DND-41 (cell line): Measurements from ENCODE around the gene CLDN7.

Experiments
- ATAC-seq: fragments of 200-7000 bp; cut with Tn5 transposase; 3 replicates; pipeline ENCODE4 v1.9.1; 2021; ENCODE audit warnings: low read depth; ENCODE audit not compliant: insufficient read depth
- DNase-seq: peaks from one replicate; pipeline ENCODE4 v3.0.0-alpha.2; 2020
- H2AFZ ChIP-seq: 2 replicates; pipeline ENCODE4 v1.6.0; 2012; ENCODE audit warnings: low read depth, low read length
- H3K27ac ChIP-seq: 2 replicates; pipeline ENCODE4 v1.5.1; 2012; ENCODE audit warnings: low read length, inconsistent platforms
- H3K27me3 ChIP-seq: fragments of 200-600 bp; sonication (generic); 2 replicates; pipeline ENCODE4 v1.6.0; 2012; ENCODE audit warnings: low read length, mild to moderate bottlenecking, inconsistent platforms; ENCODE audit not compliant: insufficient read depth, poor library complexity
- H3K36me3 ChIP-seq: 2 replicates; pipeline ENCODE4 v1.5.1; 2012; ENCODE audit warnings: low read length, inconsistent platforms; ENCODE audit not compliant: insufficient read depth
- H3K4me1 ChIP-seq: 2 replicates; pipeline ENCODE4 v1.5.1; 2012; ENCODE audit warnings: mild to moderate bottlenecking, low read length; ENCODE audit not compliant: insufficient read depth
- H3K4me2 ChIP-seq: 2 replicates; pipeline ENCODE4 v1.6.0; 2012; ENCODE audit warnings: mild to moderate bottlenecking, moderate library complexity, low read length, inconsistent platforms; ENCODE audit not compliant: insufficient read depth
- H3K4me3 ChIP-seq, 2 experiments: fragments of 200-600 bp in 1 of 2; shearing (Covaris generic) in 1 of 2; 2 replicates each; pipeline ENCODE4 v1.5.1; 2012 to 2016; ENCODE audit warnings: inconsistent platforms in 2 of 2, low read length in 2 of 2, mild to moderate bottlenecking in 2 of 2, low read depth in 1 of 2, moderate library complexity in 1 of 2
- H3K79me2 ChIP-seq: 2 replicates; pipeline ENCODE4 v1.6.0; 2012; ENCODE audit warnings: low read length, inconsistent platforms; ENCODE audit not compliant: insufficient read depth
- H3K9ac ChIP-seq: 2 replicates; pipeline ENCODE4 v1.6.0; 2012; ENCODE audit warnings: low read depth, mild to moderate bottlenecking, inconsistent platforms, low read length, moderate library complexity
- H3K9me3 ChIP-seq: 2 replicates; pipeline ENCODE4 v1.5.1; 2012; ENCODE audit warnings: low read length, moderate library complexity, mild to moderate bottlenecking, inconsistent platforms; ENCODE audit not compliant: insufficient read depth, severe bottlenecking
- H4K20me1 ChIP-seq: 2 replicates; pipeline ENCODE4 v1.6.0; 2012; ENCODE audit warnings: low read length; ENCODE audit not compliant: insufficient read depth
- EZH2 ChIP-seq: IDR thresholded peaks from 3 replicates; pipeline ENCODE4 v1.6.1; 2012; ENCODE audit warnings: borderline replicate concordance, low read depth, mild to moderate bottlenecking, moderate library complexity, low read length, inconsistent platforms; ENCODE audit not compliant: severe bottlenecking
- TF ChIP-seq, protein P1 (sequence below): IDR thresholded peaks from 2 replicates; pipeline ENCODE4 v1.5.1; 2012; ENCODE audit warnings: borderline replicate concordance, low read length, moderate library complexity, mild to moderate bottlenecking; ENCODE audit not compliant: poor library complexity, severe bottlenecking; ENCODE audit errors: extremely low read depth

The CLDN7 gene, protein sequence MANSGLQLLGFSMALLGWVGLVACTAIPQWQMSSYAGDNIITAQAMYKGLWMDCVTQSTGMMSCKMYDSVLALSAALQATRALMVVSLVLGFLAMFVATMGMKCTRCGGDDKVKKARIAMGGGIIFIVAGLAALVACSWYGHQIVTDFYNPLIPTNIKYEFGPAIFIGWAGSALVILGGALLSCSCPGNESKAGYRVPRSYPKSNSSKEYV

DNA sequence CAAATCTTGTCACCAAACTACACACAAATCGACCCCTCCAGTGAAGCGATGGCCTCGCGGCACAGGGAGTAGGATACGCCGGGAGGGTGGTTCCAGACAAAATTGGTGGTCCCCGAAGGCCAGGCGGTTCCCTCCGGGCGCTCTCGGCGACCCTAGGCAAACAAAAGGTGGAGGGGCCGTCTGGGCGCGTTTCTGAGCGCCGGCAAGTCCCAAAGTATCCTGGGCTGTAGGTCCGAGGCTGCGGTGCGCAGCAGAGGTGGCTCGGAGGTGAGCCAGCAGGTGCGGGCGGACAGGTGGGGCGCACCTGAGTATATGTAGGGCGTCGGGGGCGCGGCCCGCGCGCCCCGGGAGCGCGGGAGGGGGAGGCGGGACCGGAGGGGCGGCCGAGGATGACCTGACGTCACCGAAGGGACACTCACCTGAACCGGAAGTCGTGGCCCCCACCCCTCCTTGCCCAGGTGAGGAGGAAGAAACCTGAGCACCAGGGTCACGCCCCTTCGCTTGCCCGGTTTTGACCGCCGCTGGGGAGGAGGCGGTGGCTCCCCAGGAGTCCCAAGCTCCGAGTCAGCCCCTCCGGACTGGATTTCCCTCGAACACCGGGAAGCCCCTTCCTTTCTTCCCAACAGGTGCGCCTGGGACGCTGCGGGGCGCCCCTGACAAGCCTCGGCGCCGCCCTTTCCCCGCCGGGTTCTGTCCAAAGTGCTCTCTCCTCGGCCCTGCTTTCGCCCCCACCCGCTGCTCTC lies at the start of gene CLDN7:
CLDN7 (minus strand) TSS at position 287 of the 743 bp plus-strand sequence. CDS start 435 bp downstream, outside the sequence.
- Histone ChIP-seq H3K4me3 (no peak within 1 kb of the TSS), H3K79me2 (no peaks in the 10 kb centered on the region), H3K4me1 (peaks cover 3% of the 10 kb centered on the region; the same call in 1 of the 2 replicates), H3K36me3 (peaks cover 16% of the 10 kb centered on the region), H3K9me3 (no peaks in the 10 kb centered on the region), H2AFZ (peak within 1 kb of the TSS; percentile 36), H4K20me1 (no peaks in the 10 kb centered on the region), H3K4me2 (no peak within 1 kb of the TSS), H3K27me3 (no peaks in the 10 kb centered on the region), H3K9ac (no peak within 1 kb of the TSS), H3K27ac (no peak within 1 kb of the TSS)
- TF ChIP-seq, protein P1, sequence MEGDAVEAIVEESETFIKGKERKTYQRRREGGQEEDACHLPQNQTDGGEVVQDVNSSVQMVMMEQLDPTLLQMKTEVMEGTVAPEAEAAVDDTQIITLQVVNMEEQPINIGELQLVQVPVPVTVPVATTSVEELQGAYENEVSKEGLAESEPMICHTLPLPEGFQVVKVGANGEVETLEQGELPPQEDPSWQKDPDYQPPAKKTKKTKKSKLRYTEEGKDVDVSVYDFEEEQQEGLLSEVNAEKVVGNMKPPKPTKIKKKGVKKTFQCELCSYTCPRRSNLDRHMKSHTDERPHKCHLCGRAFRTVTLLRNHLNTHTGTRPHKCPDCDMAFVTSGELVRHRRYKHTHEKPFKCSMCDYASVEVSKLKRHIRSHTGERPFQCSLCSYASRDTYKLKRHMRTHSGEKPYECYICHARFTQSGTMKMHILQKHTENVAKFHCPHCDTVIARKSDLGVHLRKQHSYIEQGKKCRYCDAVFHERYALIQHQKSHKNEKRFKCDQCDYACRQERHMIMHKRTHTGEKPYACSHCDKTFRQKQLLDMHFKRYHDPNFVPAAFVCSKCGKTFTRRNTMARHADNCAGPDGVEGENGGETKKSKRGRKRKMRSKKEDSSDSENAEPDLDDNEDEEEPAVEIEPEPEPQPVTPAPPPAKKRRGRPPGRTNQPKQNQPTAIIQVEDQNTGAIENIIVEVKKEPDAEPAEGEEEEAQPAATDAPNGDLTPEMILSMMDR, result no peak
- no peak for TF ChIP-seq EZH2
- ATAC-seq, result no peak
- no peak for DNase-seq

DNA sequence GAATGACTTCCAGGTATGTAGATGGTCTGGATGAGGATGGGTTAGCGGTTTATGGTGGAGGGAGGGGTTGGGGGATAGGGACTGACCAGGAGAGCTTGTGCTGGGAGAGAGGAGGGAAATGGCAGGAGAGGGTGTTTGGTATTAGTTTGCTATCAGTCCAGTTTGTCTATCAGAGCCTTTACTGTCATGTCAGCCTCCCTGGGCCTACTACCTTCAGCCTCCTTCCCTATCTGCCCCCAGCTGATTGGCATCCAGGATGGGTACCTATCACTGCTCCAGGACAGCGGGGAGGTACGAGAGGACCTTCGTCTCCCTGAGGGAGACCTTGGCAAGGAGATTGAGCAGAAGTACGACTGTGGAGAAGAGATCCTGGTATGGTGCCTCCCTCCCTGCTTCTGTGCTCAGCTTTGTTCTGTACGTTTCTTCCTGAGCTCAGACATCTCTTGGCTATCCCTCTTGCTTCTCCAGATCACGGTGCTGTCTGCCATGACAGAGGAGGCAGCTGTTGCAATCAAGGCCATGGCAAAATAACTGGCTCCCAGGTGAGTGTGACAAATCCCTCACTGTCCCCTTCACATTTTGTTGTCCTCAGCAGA lies 48.9 kb upstream of the CLDN7 start:
- peaks cover 63% of the 10 kb centered on the region for H4K20me1 ChIP-seq
- no peak overlapping the region for H3K4me3 ChIP-seq
- H3K9ac ChIP-seq, result no peak overlapping the region
- H2AFZ ChIP-seq, result no peak overlapping the region
- peaks cover 79% of the 10 kb centered on the region for H3K79me2 ChIP-seq
- ATAC-seq (no peak), DNase-seq (no peak)
- H3K4me2 ChIP-seq, result peak overlapping the region; percentile 76; the same call in 1 of the 2 replicates
- H3K9me3 ChIP-seq, result no peaks in the 10 kb centered on the region
- H3K36me3 ChIP-seq, result peaks cover 62% of the 10 kb centered on the region
- TF ChIP-seq EZH2, result no peak
- TF ChIP-seq, protein P1, result no peak
- H3K27me3 ChIP-seq, result no peaks in the 10 kb centered on the region
- H3K27ac ChIP-seq, result no peak overlapping the region
- H3K4me1 ChIP-seq, result peaks cover 73% of the 10 kb centered on the region

DNA sequence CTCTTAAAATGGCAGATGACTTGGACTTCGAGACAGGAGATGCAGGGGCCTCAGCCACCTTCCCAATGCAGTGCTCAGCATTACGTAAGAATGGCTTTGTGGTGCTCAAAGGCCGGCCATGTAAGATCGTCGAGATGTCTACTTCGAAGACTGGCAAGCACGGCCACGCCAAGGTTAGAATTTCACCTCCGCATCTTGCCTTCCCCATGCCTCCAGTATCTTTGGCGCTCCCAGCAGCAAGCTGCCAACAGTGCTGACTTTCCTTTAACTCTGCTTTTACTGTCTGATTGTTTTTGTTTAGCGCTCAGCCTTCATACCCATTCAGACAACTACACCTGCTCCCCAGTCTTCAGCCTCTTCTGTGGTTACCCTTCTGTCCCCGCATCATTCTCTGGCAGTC lies 47.4 kb upstream of the CLDN7 start:
- Histone ChIP-seq H3K4me1 (peaks cover 73% of the 10 kb centered on the region), H3K4me3 (peak overlapping the region in 1 of 2 experiments; percentile 77; a peak in 3 of 4 replicates), H3K27ac (peak overlapping the region; percentile 94; the same call in 1 of the 2 replicates), H2AFZ (no peak overlapping the region), H3K79me2 (peaks cover 66% of the 10 kb centered on the region), H3K36me3 (peaks cover 55% of the 10 kb centered on the region), H4K20me1 (peaks cover 61% of the 10 kb centered on the region), H3K9ac (peak overlapping the region; percentile 88), H3K9me3 (no peaks in the 10 kb centered on the region), H3K4me2 (peak overlapping the region; percentile 76), H3K27me3 (no peaks in the 10 kb centered on the region)
- DNase-seq (no peak), ATAC-seq (no peak)
- no peak for TF ChIP-seq EZH2
- TF ChIP-seq, protein P1, result no peak
